ENCODE data around the gene SMR3B. TPM values are rescaled to one million over a fixed set of nuclear protein-coding genes. Genes with fewer than 3 reads are reported as not detected.

The SMR3B gene
- total RNA-seq, 1 experiment from 2014 or later = not detected

GRCh38 chr4:70397580-70397979 lies 14.6 kb downstream of the SMR3B start, which contains the start of gene OPRPN:
TSS of gene OPRPN (plus strand) at chr4:70397940. CDS start at chr4:70399286, 1,346 bp downstream.
- H3K9me3 ChIP-seq (replicated peaks) = no peaks in the 10 kb centered on the region
- no peaks in the 10 kb centered on the region for H3K4me1 ChIP-seq (replicated peaks)
- H3K4me3 ChIP-seq = no peak within 1 kb of the TSS
- no peak within 1 kb of the TSS for H3K27ac ChIP-seq
- DNase-seq (ENCODE audit: low read depth in 1 of 2, low spot score in 2 of 2) = no peak
- no peaks in the 10 kb centered on the region for H3K36me3 ChIP-seq
- H3K27me3 ChIP-seq (replicated peaks) = no peaks in the 10 kb centered on the region

- Histone ChIP-seq H3K9me3 (replicated peaks) (no peaks in the 10 kb centered on the region), H3K4me3 (no peak overlapping the region), H3K36me3 (no peaks in the 10 kb centered on the region), H3K27me3 (replicated peaks) (no peaks in the 10 kb centered on the region), H3K4me1 (replicated peaks) (no peaks in the 10 kb centered on the region), H3K27ac (no peak overlapping the region)
- DNase-seq (ENCODE audit: low read depth in 1 of 2, low spot score in 2 of 2) = no peak
These were observed 16.4 kb downstream of the SMR3B start for GRCh38 chr4:70399319-70399718.

GRCh38 chr4:70402762-70403161 lies 19.8 kb downstream of the SMR3B start:
- Histone ChIP-seq H3K36me3 (no peaks in the 10 kb centered on the region), H3K4me1 (replicated peaks) (no peaks in the 10 kb centered on the region), H3K9me3 (replicated peaks) (no peaks in the 10 kb centered on the region), H3K27ac (no peak overlapping the region), H3K27me3 (replicated peaks) (0 out of 2 replicates have a peak, but pooled peaks cover 3% of the 10 kb centered on the region), H3K4me3 (no peak overlapping the region)
- no peak for DNase-seq (ENCODE audit: low read depth in 1 of 2, low spot score in 2 of 2)

GRCh38 chr4:70405765-70406164 lies 22.8 kb downstream of the SMR3B start:
- H3K27ac ChIP-seq = no peak overlapping the region
- no peak overlapping the region for H3K4me3 ChIP-seq
- no peaks in the 10 kb centered on the region for H3K36me3 ChIP-seq
- 0 out of 2 replicates have a peak, but pooled peaks cover 3% of the 10 kb centered on the region for H3K27me3 ChIP-seq (replicated peaks)
- H3K4me1 ChIP-seq (replicated peaks) = no peaks in the 10 kb centered on the region
- DNase-seq (ENCODE audit: low read depth in 1 of 2, low spot score in 2 of 2) = no peak
- no peaks in the 10 kb centered on the region; the same call in 1 of the 2 replicates for H3K9me3 ChIP-seq (replicated peaks)

- no peaks in the 10 kb centered on the region for H3K27me3 ChIP-seq (replicated peaks)
- DNase-seq (ENCODE audit: low read depth in 1 of 2, low spot score in 2 of 2) = no peak
- H3K36me3 ChIP-seq = no peaks in the 10 kb centered on the region
- H3K9me3 ChIP-seq (replicated peaks) = no peaks in the 10 kb centered on the region
- H3K4me1 ChIP-seq (replicated peaks) = no peaks in the 10 kb centered on the region
- no peak overlapping the region for H3K4me3 ChIP-seq
- no peak overlapping the region for H3K27ac ChIP-seq
These were observed 42.4 kb downstream of the SMR3B start for GRCh38 chr4:70425306-70425705.

GRCh38 chr4:70426789-70427188 lies 43.9 kb downstream of the SMR3B start:
- Histone ChIP-seq H3K4me3 (no peak overlapping the region), H3K27me3 (replicated peaks) (no peaks in the 10 kb centered on the region), H3K9me3 (replicated peaks) (no peaks in the 10 kb centered on the region), H3K27ac (no peak overlapping the region), H3K4me1 (replicated peaks) (no peaks in the 10 kb centered on the region), H3K36me3 (no peaks in the 10 kb centered on the region)
- DNase-seq (ENCODE audit: low read depth in 1 of 2, low spot score in 2 of 2) = no peak

- Histone ChIP-seq H3K4me3 (no peak overlapping the region), H3K27me3 (replicated peaks) (no peaks in the 10 kb centered on the region), H3K4me1 (replicated peaks) (no peaks in the 10 kb centered on the region), H3K36me3 (no peaks in the 10 kb centered on the region), H3K27ac (no peak overlapping the region), H3K9me3 (replicated peaks) (no peaks in the 10 kb centered on the region)
- no peak for DNase-seq (ENCODE audit: low read depth in 1 of 2, low spot score in 2 of 2)
These were observed 54.3 kb downstream of the SMR3B start for GRCh38 chr4:70437197-70437596.

Other genes starting within 250 kb of the SMR3B start
- not detected in 2 replicates for gene PRR27, start 228.9 kb upstream of the SMR3B start, total RNA-seq (2014; rRNA removed; shearing (Covaris generic))
- not detected in 2 replicates for gene ODAM, start 187.4 kb upstream of the SMR3B start, total RNA-seq (2014; rRNA removed; shearing (Covaris generic))
- not detected in 2 replicates for gene FDCSP, start 157.0 kb upstream of the SMR3B start, total RNA-seq (2014; rRNA removed; shearing (Covaris generic))
- gene CSN3, start 140.5 kb upstream of the SMR3B start, total RNA-seq (2014; rRNA removed; shearing (Covaris generic)) = not detected in 2 replicates
- not detected in 2 replicates for gene CABS1, start 48.1 kb upstream of the SMR3B start, total RNA-seq (2014; rRNA removed; shearing (Covaris generic))
- not detected in 2 replicates for gene SMR3A, start 22.4 kb upstream of the SMR3B start, total RNA-seq (2014; rRNA removed; shearing (Covaris generic))
- not detected in 2 replicates for gene OPRPN, start 14.8 kb downstream of the SMR3B start, total RNA-seq (2014; rRNA removed; shearing (Covaris generic))
- gene MUC7, start 89.1 kb downstream of the SMR3B start, total RNA-seq (2014; rRNA removed; shearing (Covaris generic)) = not detected in 2 replicates
- not detected in 2 replicates for gene AMTN, start 135.4 kb downstream of the SMR3B start, total RNA-seq (2014; rRNA removed; shearing (Covaris generic))
- gene AMBN, start 209.1 kb downstream of the SMR3B start, total RNA-seq (2014; rRNA removed; shearing (Covaris generic)) = not detected in 2 replicates
- gene ENAM, start 245.6 kb downstream of the SMR3B start, total RNA-seq (2014; rRNA removed; shearing (Covaris generic)) = not detected in 2 replicates